Choroid plexus epithelial cell (primary cell): ENCODE results near the gene CACNA1H.

Source experiments
- DNase-seq: peaks from one replicate; pipeline ENCODE4 v3.0.0-alpha.2; 2010; ENCODE audit warnings: low read depth
- H3K4me3 ChIP-seq: 2 replicates; pipeline ENCODE4 v1.5.1; 2011; ENCODE audit warnings: low read depth, mild to moderate bottlenecking, control low read depth, low read length, moderate library complexity
- CTCF ChIP-seq: conservative IDR thresholded peaks from 2 replicates; pipeline ENCODE4 v1.5.1; 2011; ENCODE audit warnings: low read depth, mild to moderate bottlenecking, control low read depth, inconsistent platforms, low read length, moderate library complexity

CACNA1H gene

GRCh38 chr16:1145383-1146100 lies 7.4 kb upstream of the CACNA1H start:
- peak; percentile 21 for DNase-seq
- TF ChIP-seq CTCF, result no peak
- no peak overlapping the region for H3K4me3 ChIP-seq

GRCh38 chr16:1146409-1146808 lies 6.5 kb upstream of the CACNA1H start:
- no peak for DNase-seq
- TF ChIP-seq CTCF, result no peak
- no peak overlapping the region for H3K4me3 ChIP-seq

- TF ChIP-seq CTCF, result no peak
- DNase-seq, result no peak
- no peak overlapping the region for H3K4me3 ChIP-seq
Measured at GRCh38 chr16:1147027-1147426, 5.9 kb upstream of the CACNA1H start.

- H3K4me3 ChIP-seq, result no peak overlapping the region
- no peak for TF ChIP-seq CTCF
- no peak for DNase-seq
Measured at GRCh38 chr16:1149101-1149636, 3.7 kb upstream of the CACNA1H start.

GRCh38 chr16:1150511-1150982 lies 2.4 kb upstream of the CACNA1H start:
- DNase-seq, result peak; percentile 40
- peak; percentile 13 for TF ChIP-seq CTCF

GRCh38 chr16:1151424-1152122 lies 1.3 kb upstream of the CACNA1H start:
- no peak for DNase-seq
- TF ChIP-seq CTCF, result no peak
- H3K4me3 ChIP-seq, result no peak overlapping the region

More at GRCh38 chr16:1150511-1150982, 2.4 kb upstream of the CACNA1H start:
- H3K4me3 ChIP-seq, result no peak overlapping the region
